ENCODE measurements around the gene GSC. TPM values are rescaled to one million over a fixed set of nuclear protein-coding genes. Genes with fewer than 3 reads are reported as not detected.

GSC gene
- polyA plus RNA-seq, 1 donor (not counting 4 experiments of a cell fraction or from before 2014, with no cell fraction given): not detected

- no peaks in the 10 kb centered on the region for H3K27me3 ChIP-seq (ENCODE audit: control insufficient read depth, extremely low read depth, insufficient read depth, low read length)
- H3K4me2 ChIP-seq (ENCODE audit: control insufficient read depth, extremely low read depth, insufficient read depth, low read depth, low read length): no peak overlapping the region
- no peaks in the 10 kb centered on the region for H3K36me3 ChIP-seq (ENCODE audit: control insufficient read depth in 2 of 2, extremely low read depth in 1 of 2, insufficient read depth in 2 of 2, low read length in 2 of 2)
- no peak overlapping the region for H3K4me3 ChIP-seq (ENCODE audit: control insufficient read depth in 2 of 3, extremely low read depth in 1 of 3, insufficient read depth in 2 of 3, low read depth in 1 of 3, low read length in 3 of 3)
- dilution Hi-C loops (cut with MboI; ENCODE audit: extremely low pct_ligation_motif_present, low sequenced_read_pairs): no loop called here
- TF ChIP-seq CTCF (optimal IDR thresholded peaks at IDR 0.05 in 1 of 3, IDR thresholded peaks at IDR 0.05 in 1 of 3, conservative IDR thresholded peaks at IDR 0.05 in 1 of 3; ENCODE audit: extremely low read depth in 1 of 3, insufficient read depth in 2 of 3, low read length in 3 of 3): no peak
- no peak for TF ChIP-seq EZH2 (IDR thresholded peaks at IDR 0.05; ENCODE audit: low read length)
- H3K9ac ChIP-seq (ENCODE audit: control insufficient read depth, extremely low read depth, insufficient read depth, low read length): no peak overlapping the region
- no peaks in the 10 kb centered on the region for H3K9me1 ChIP-seq (ENCODE audit: control insufficient read depth, extremely low read depth, insufficient read depth, low read length)
- no peaks in the 10 kb centered on the region for H4K20me1 ChIP-seq (ENCODE audit: control insufficient read depth, extremely low read depth, insufficient read depth, low read length)
- H3K4me1 ChIP-seq (ENCODE audit: control insufficient read depth, extremely low read depth, insufficient read depth, low read length): no peaks in the 10 kb centered on the region
- H2AFZ ChIP-seq (ENCODE audit: control insufficient read depth, low read length): no peak overlapping the region
- H3K9me3 ChIP-seq (ENCODE audit: control insufficient read depth, low read depth, low read length): no peaks in the 10 kb centered on the region
- DNase-seq (ENCODE audit: low read depth, low spot score) (no peak), FAIRE-seq (no peak)
- no peaks in the 10 kb centered on the region for H3K79me2 ChIP-seq (ENCODE audit: control insufficient read depth, insufficient read depth, low read length)
- H3K27ac ChIP-seq (ENCODE audit: control insufficient read depth, insufficient read depth, low read length): no peak overlapping the region
Observed at GRCh38 chr14:94787092-94787491, 17.2 kb upstream of the GSC start.

- Histone ChIP-seq H4K20me1 (ENCODE audit: control insufficient read depth, extremely low read depth, insufficient read depth, low read length) (no peaks in the 10 kb centered on the region), H3K4me3 (ENCODE audit: control insufficient read depth in 2 of 3, extremely low read depth in 1 of 3, insufficient read depth in 2 of 3, low read depth in 1 of 3, low read length in 3 of 3) (no peak overlapping the region), H3K9me1 (ENCODE audit: control insufficient read depth, extremely low read depth, insufficient read depth, low read length) (no peaks in the 10 kb centered on the region), H2AFZ (ENCODE audit: control insufficient read depth, low read length) (no peak overlapping the region), H3K36me3 (ENCODE audit: control insufficient read depth in 2 of 2, extremely low read depth in 1 of 2, insufficient read depth in 2 of 2, low read length in 2 of 2) (no peaks in the 10 kb centered on the region), H3K27ac (ENCODE audit: control insufficient read depth, insufficient read depth, low read length) (no peak overlapping the region), H3K27me3 (ENCODE audit: control insufficient read depth, extremely low read depth, insufficient read depth, low read length) (peaks cover 6% of the 10 kb centered on the region), H3K9me3 (ENCODE audit: control insufficient read depth, low read depth, low read length) (no peaks in the 10 kb centered on the region), H3K4me1 (ENCODE audit: control insufficient read depth, extremely low read depth, insufficient read depth, low read length) (no peaks in the 10 kb centered on the region), H3K79me2 (ENCODE audit: control insufficient read depth, insufficient read depth, low read length) (no peaks in the 10 kb centered on the region), H3K4me2 (ENCODE audit: control insufficient read depth, extremely low read depth, insufficient read depth, low read depth, low read length) (no peak overlapping the region), H3K9ac (ENCODE audit: control insufficient read depth, extremely low read depth, insufficient read depth, low read length) (no peak overlapping the region)
- FAIRE-seq (no peak), DNase-seq (ENCODE audit: low read depth, low spot score) (no peak)
- dilution Hi-C loops (cut with MboI; ENCODE audit: extremely low pct_ligation_motif_present, low sequenced_read_pairs): no loop called here
- no peak for TF ChIP-seq EZH2 (IDR thresholded peaks at IDR 0.05; ENCODE audit: low read length)
- TF ChIP-seq CTCF (optimal IDR thresholded peaks at IDR 0.05 in 1 of 3, IDR thresholded peaks at IDR 0.05 in 1 of 3, conservative IDR thresholded peaks at IDR 0.05 in 1 of 3; ENCODE audit: extremely low read depth in 1 of 3, insufficient read depth in 2 of 3, low read length in 3 of 3): no peak
Observed at GRCh38 chr14:94780536-94781399, 10.9 kb upstream of the GSC start.

All from keratinocyte (primary cell).